ENCODE results near the gene RAVER1.

The RAVER1 gene

GRCh38 chr19:10295847-10296591, 37.3 kb downstream of the RAVER1 start:
- ATAC-seq, result no peak
- TF ChIP-seq ZNF8 (CRISPR knock-in tag; IDR thresholded peaks at IDR 0.05), result no peak
- no peak for TF ChIP-seq ZFP3 (CRISPR knock-in tag; IDR thresholded peaks at IDR 0.05)
- TF ChIP-seq ESRRG (CRISPR knock-in tag; IDR thresholded peaks at IDR 0.05), result no peak

- ATAC-seq, result no peak
- TF ChIP-seq ZFP3 (CRISPR knock-in tag; IDR thresholded peaks at IDR 0.05), result no peak
- no peak for TF ChIP-seq ARNTL (CRISPR knock-in tag; IDR thresholded peaks at IDR 0.05; ENCODE audit: borderline replicate concordance, low read depth)
- no peak for TF ChIP-seq TCF4 (CRISPR knock-in tag; IDR thresholded peaks at IDR 0.05; ENCODE audit: borderline replicate concordance)
- TF ChIP-seq CSRNP3 (CRISPR knock-in tag; IDR thresholded peaks at IDR 0.05), result no peak
- TF ChIP-seq ISL1 (CRISPR knock-in tag; IDR thresholded peaks at IDR 0.05), result no peak
Measured at GRCh38 chr19:10295305-10295846, 38.0 kb downstream of the RAVER1 start.

GRCh38 chr19:10294368-10294697, 39.0 kb downstream of the RAVER1 start:
- TF ChIP-seq RARB (CRISPR knock-in tag; IDR thresholded peaks at IDR 0.05) (no peak), POU6F1 (CRISPR knock-in tag; IDR thresholded peaks at IDR 0.05; ENCODE audit: borderline replicate concordance, low read depth) (no peak), CREB5 (CRISPR knock-in tag; IDR thresholded peaks at IDR 0.05; ENCODE audit: low read depth) (no peak), PATZ1 (CRISPR knock-in tag; IDR thresholded peaks at IDR 0.05; ENCODE audit: borderline replicate concordance) (no peak), ZNF8 (CRISPR knock-in tag; IDR thresholded peaks at IDR 0.05) (no peak), TCF4 (CRISPR knock-in tag; IDR thresholded peaks at IDR 0.05; ENCODE audit: borderline replicate concordance) (no peak), ZFP30 (CRISPR knock-in tag; IDR thresholded peaks at IDR 0.05) (no peak), SNAI2 (CRISPR knock-in tag; IDR thresholded peaks at IDR 0.05) (no peak), ISL1 (CRISPR knock-in tag; IDR thresholded peaks at IDR 0.05) (no peak), ARNTL (CRISPR knock-in tag; IDR thresholded peaks at IDR 0.05; ENCODE audit: borderline replicate concordance, low read depth) (no peak), ZNF565 (CRISPR knock-in tag; conservative IDR thresholded peaks at IDR 0.05; ENCODE audit: low read depth) (no peak), OSR1 (CRISPR knock-in tag; IDR thresholded peaks at IDR 0.05) (no peak), ZC3H10 (CRISPR knock-in tag; IDR thresholded peaks at IDR 0.05) (no peak), ZFP3 (CRISPR knock-in tag; IDR thresholded peaks at IDR 0.05) (no peak), CSDC2 (CRISPR knock-in tag; IDR thresholded peaks at IDR 0.05) (no peak), BACH2 (CRISPR knock-in tag; IDR thresholded peaks at IDR 0.05; ENCODE audit: borderline replicate concordance) (no peak)
- ATAC-seq, result no peak

GRCh38 chr19:10293637-10294367, 39.5 kb downstream of the RAVER1 start:
- no peak for TF ChIP-seq ZNF565 (CRISPR knock-in tag; conservative IDR thresholded peaks at IDR 0.05; ENCODE audit: low read depth)
- no peak for TF ChIP-seq OSR1 (CRISPR knock-in tag; IDR thresholded peaks at IDR 0.05)
- TF ChIP-seq ISL1 (CRISPR knock-in tag; IDR thresholded peaks at IDR 0.05), result no peak
- no peak for TF ChIP-seq TSHZ2 (CRISPR knock-in tag; IDR thresholded peaks at IDR 0.05)
- no peak for ATAC-seq
